T-helper 2 cell treated with Interferon-gamma antibody and Interleukin-4, amounts not matched to agents 5 μg/mL and 100 μg/mL, for 36 hours (primary cell): ENCODE data around the gene ASPHD1.
"Not testable (repeated sequence)": the region's sequence is repeated elsewhere in the genome, so short reads cannot be mapped to it uniquely, and the experiment has no call there.

Experiments
- DNase-seq: peaks from one replicate; pipeline ENCODE4 v3.0.0; 2021; ENCODE audit warnings: low spot score
- H3K27ac Mint-ChIP-seq: one replicate; pipeline ENCODE4 v1.8.0; 2021; ENCODE audit warnings: mild to moderate bottlenecking, mixed read lengths
- H3K27me3 Mint-ChIP-seq: one replicate; pipeline ENCODE4 v1.8.0; 2021; ENCODE audit warnings: low read depth, mixed read lengths
- H3K36me3 Mint-ChIP-seq: one replicate; pipeline ENCODE4 v1.8.0; 2021; ENCODE audit warnings: low read depth, mixed read lengths
- H3K4me1 Mint-ChIP-seq: one replicate; pipeline ENCODE4 v1.8.0; 2021; ENCODE audit warnings: low read depth, mixed read lengths
- H3K4me3 Mint-ChIP-seq: one replicate; pipeline ENCODE4 v1.8.0; 2022; ENCODE audit warnings: mild to moderate bottlenecking, moderate library complexity, mixed read lengths
- H3K9me3 Mint-ChIP-seq: one replicate; pipeline ENCODE4 v1.8.0; 2021; ENCODE audit warnings: mixed read lengths

ASPHD1 gene

GRCh38 chr16:29906520-29907244 is 6.4 kb downstream of the ASPHD1 start:
- no peak for DNase-seq
- Mint-ChIP-seq H3K9me3 (no peaks in the 10 kb centered on the region), H3K27me3 (no peaks in the 10 kb centered on the region), H3K27ac (no peak overlapping the region), H3K36me3 (no peaks in the 10 kb centered on the region), H3K4me1 (peaks cover 4% of the 10 kb centered on the region), H3K4me3 (no peak overlapping the region)

- no peaks in the 10 kb centered on the region for H3K27me3 Mint-ChIP-seq
- H3K4me1 Mint-ChIP-seq = peaks cover 4% of the 10 kb centered on the region
- no peaks in the 10 kb centered on the region for H3K9me3 Mint-ChIP-seq
- no peaks in the 10 kb centered on the region for H3K36me3 Mint-ChIP-seq
- H3K4me3 Mint-ChIP-seq = no peak overlapping the region
- DNase-seq = no peak
- peak overlapping the region; percentile 74 for H3K27ac Mint-ChIP-seq
Observed at GRCh38 chr16:29907973-29908372, 7.7 kb downstream of the ASPHD1 start.

DNA sequence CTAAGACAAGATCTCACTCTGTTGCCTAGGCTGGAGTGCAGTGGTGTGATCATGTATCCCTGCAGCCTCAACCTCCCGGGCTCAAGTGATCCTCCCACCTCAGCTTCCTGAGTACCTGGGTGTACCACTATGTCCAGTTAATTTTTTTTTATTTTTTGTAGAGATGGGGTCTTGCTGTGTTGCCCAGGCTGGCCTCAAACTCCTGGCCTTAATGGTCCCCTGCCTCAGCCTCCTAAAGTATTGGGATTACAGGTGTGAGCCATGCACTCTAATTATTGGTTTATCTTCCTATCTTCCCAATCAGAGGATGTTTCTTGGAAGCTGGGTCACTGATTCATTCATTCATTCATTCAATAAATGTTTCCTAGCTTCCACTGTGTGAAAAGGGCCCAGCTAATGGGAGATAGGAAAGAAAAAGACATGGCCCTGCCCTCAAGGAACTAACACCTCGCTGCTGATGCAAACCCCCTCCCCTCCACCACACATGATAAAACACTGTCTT is 8.5 kb downstream of the ASPHD1 start:
- DNase-seq = no peak
- no peaks in the 10 kb centered on the region for H3K36me3 Mint-ChIP-seq
- no peak overlapping the region for H3K4me3 Mint-ChIP-seq
- H3K4me1 Mint-ChIP-seq = no peaks in the 10 kb centered on the region
- no peaks in the 10 kb centered on the region for H3K27me3 Mint-ChIP-seq
- no peak overlapping the region for H3K27ac Mint-ChIP-seq
- no peaks in the 10 kb centered on the region for H3K9me3 Mint-ChIP-seq

GRCh38 chr16:29909391-29909790 is 9.1 kb downstream of the ASPHD1 start:
- Mint-ChIP-seq H3K9me3 (no peaks in the 10 kb centered on the region), H3K27ac (no peak overlapping the region), H3K36me3 (peaks cover 2% of the 10 kb centered on the region), H3K4me1 (no peaks in the 10 kb centered on the region), H3K27me3 (no peaks in the 10 kb centered on the region), H3K4me3 (no peak overlapping the region)
- DNase-seq = no peak

- not testable (repeated sequence) for H3K4me3 Mint-ChIP-seq, H3K36me3 Mint-ChIP-seq, DNase-seq, H3K27me3 Mint-ChIP-seq, H3K9me3 Mint-ChIP-seq, H3K4me1 Mint-ChIP-seq, H3K27ac Mint-ChIP-seq
Observed at GRCh38 chr16:29909851-29910250, 9.6 kb downstream of the ASPHD1 start.

GRCh38 chr16:29910819-29911675 is 10.8 kb downstream of the ASPHD1 start:
- H3K27me3 Mint-ChIP-seq = no peaks in the 10 kb centered on the region

DNA sequence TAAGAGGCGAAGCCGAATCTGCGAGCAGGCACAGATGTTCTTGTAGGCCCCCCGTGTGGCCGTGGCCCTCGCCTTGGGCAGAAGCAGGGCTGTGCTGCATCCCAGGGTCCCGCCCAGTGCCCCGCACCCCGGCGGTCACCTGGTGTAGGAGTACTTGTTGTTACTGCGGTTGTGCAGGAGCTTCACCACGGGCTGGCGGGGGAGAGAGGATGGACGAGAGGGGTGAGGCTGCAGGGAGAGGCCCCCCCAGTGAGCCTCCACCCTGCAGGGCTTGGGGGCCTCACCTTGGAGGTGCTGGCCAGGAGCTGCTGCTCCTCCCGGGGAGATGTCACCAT is 11.4 kb downstream of the ASPHD1 start:
- H3K27ac Mint-ChIP-seq = no peak overlapping the region
- peaks cover 7% of the 10 kb centered on the region for H3K36me3 Mint-ChIP-seq
- H3K4me3 Mint-ChIP-seq = no peak overlapping the region
- DNase-seq = no peak
- H3K9me3 Mint-ChIP-seq = no peaks in the 10 kb centered on the region
- no peaks in the 10 kb centered on the region for H3K27me3 Mint-ChIP-seq
- no peaks in the 10 kb centered on the region for H3K4me1 Mint-ChIP-seq

More at GRCh38 chr16:29910819-29911675, 10.8 kb downstream of the ASPHD1 start:
- Mint-ChIP-seq H3K36me3 (peaks cover 7% of the 10 kb centered on the region), H3K4me1 (no peaks in the 10 kb centered on the region), H3K27ac (no peak overlapping the region), H3K9me3 (no peaks in the 10 kb centered on the region), H3K4me3 (no peak overlapping the region)
- DNase-seq = no peak

DNA sequence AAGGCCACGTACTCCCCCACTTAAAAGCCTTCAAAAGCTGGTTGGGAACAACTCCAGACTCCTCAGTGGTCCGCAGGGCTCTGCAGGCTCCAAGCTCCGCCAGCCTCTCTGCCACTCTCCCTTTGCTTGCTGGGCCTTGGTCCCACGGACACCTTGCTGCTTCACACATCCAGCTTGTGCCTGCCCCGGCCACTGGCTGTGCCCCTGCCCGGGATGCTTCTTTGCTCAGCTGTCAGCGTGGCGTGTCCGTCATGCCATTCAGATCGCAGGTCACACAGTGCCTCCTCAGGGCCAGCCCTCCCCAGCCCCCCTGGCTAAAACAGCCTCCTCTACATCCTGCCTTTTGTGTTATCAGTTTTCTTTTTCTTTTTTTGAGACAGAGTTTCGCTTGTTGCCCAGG is 11.8 kb downstream of the ASPHD1 start:
- no peaks in the 10 kb centered on the region for H3K4me1 Mint-ChIP-seq
- H3K4me3 Mint-ChIP-seq = no peak overlapping the region
- peaks cover 7% of the 10 kb centered on the region for H3K36me3 Mint-ChIP-seq
- H3K9me3 Mint-ChIP-seq = no peaks in the 10 kb centered on the region
- no peaks in the 10 kb centered on the region for H3K27me3 Mint-ChIP-seq
- H3K27ac Mint-ChIP-seq = no peak overlapping the region
- DNase-seq = no peak

- DNase-seq = no peak
- H3K27ac Mint-ChIP-seq = no peak overlapping the region
- H3K27me3 Mint-ChIP-seq = no peaks in the 10 kb centered on the region
- no peaks in the 10 kb centered on the region for H3K4me1 Mint-ChIP-seq
- H3K4me3 Mint-ChIP-seq = no peak overlapping the region
- H3K36me3 Mint-ChIP-seq = peaks cover 9% of the 10 kb centered on the region
- H3K9me3 Mint-ChIP-seq = no peaks in the 10 kb centered on the region
Observed at GRCh38 chr16:29913514-29913913, 13.2 kb downstream of the ASPHD1 start.

DNA sequence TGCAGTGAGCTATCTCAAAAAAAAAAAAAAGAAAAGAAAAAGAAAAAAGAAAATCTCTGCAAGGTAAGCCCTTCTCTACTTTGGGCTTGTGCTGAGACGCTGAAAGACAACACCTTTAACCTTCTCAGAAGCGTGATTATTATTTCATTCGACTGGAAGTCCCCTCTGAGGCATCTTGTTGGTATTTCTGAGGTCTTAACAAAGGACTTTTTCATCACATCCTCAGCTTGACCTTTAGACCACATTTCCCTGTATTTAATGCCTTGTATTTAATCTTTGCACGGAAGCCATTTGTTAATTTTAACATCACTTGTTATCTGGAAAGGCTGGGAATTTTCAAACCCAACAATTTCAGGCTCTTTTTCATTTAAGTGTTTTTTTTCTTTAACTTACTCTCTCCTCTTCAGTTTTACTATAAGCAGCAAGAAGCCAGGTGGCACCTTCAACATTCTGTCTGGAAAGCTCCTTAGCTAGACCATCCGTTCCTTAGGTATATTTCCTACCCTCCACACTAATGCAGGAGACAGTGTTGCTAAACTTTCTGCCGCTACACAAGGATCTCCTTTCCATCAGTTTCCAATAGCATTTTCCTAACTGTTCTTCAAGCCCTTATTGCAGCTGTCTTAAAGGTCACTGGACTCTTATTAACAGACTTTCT is 15.4 kb downstream of the ASPHD1 start:
- Mint-ChIP-seq H3K36me3 (peaks cover 20% of the 10 kb centered on the region), H3K4me1 (peaks cover under 1% of the 10 kb centered on the region), H3K4me3 (no peak overlapping the region), H3K9me3 (no peaks in the 10 kb centered on the region), H3K27me3 (no peaks in the 10 kb centered on the region), H3K27ac (no peak overlapping the region)
- DNase-seq = no peak

DNA sequence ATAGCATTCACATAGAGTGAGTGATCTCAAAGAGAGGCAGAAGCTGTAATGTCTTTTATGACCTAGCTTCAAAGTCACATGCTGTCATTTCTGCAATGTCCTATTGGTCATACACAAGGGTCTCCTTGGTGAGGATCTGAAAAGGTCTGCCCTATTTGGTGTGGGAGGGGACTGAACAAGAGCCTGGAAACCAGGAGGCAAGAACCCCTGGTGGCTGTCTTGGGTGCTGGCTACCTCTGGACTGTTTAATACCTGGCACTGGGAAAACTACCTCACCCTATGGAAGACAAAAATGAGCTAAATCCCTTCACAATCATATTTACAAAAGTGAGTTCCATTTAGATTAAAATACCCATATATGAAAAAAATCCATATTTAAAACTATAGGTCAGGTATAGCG is 16.7 kb downstream of the ASPHD1 start:
- Mint-ChIP-seq H3K27me3 (no peaks in the 10 kb centered on the region), H3K36me3 (peaks cover 28% of the 10 kb centered on the region), H3K27ac (no peak overlapping the region), H3K4me1 (peaks cover 6% of the 10 kb centered on the region), H3K9me3 (no peaks in the 10 kb centered on the region), H3K4me3 (no peak overlapping the region)
- no peak for DNase-seq

GRCh38 chr16:29920288-29921033 is 20.2 kb downstream of the ASPHD1 start:
- Mint-ChIP-seq H3K4me1 (peaks cover 22% of the 10 kb centered on the region), H3K4me3 (no peak overlapping the region), H3K27me3 (no peaks in the 10 kb centered on the region), H3K27ac (no peak overlapping the region), H3K9me3 (no peaks in the 10 kb centered on the region), H3K36me3 (peaks cover 38% of the 10 kb centered on the region)
- DNase-seq = no peak

GRCh38 chr16:29921034-29921385 is 20.7 kb downstream of the ASPHD1 start:
- Mint-ChIP-seq H3K4me1 (peaks cover 22% of the 10 kb centered on the region), H3K27ac (no peak overlapping the region), H3K27me3 (no peaks in the 10 kb centered on the region), H3K4me3 (no peak overlapping the region), H3K9me3 (no peaks in the 10 kb centered on the region), H3K36me3 (peaks cover 34% of the 10 kb centered on the region)
- no peak for DNase-seq
